Activated CD4-positive, alpha-beta memory T cell treated with anti-CD3 and anti-CD28 coated beads, Interleukin-2, amount 10 ng/mL, durations not matched to agents 7 days and 5 days (primary cell): ENCODE data around the gene MUSK. TPM values are rescaled to one million over a fixed set of nuclear protein-coding genes. Genes with fewer than 3 reads are reported as not detected.

Experiments
- CTCF ChIA-PET: fragments of 350-600 bp; sonication (Branson Sonifier 250); formaldehyde crosslinking; loops from one replicate; lab custom pipeline; 2021; ENCODE audit warnings: antibody characterized with exemption, inconsistent platforms; lab: Charles Lee
- POLR2A ChIA-PET: fragments of 350-600 bp; sonication (Branson Sonifier 250); formaldehyde crosslinking; loops from one replicate; lab custom pipeline; 2021; ENCODE audit warnings: antibody characterized with exemption; lab: Charles Lee
- DNase-seq: peaks from one replicate; pipeline ENCODE4 v3.0.0-alpha.2; 2020
- H3K27ac Mint-ChIP-seq: one replicate; pipeline ENCODE4 v1.8.0; 2021; ENCODE audit warnings: mild to moderate bottlenecking, mixed read lengths
- H3K27me3 Mint-ChIP-seq: one replicate; pipeline ENCODE4 v1.8.0; 2021; ENCODE audit warnings: mixed read lengths
- H3K36me3 Mint-ChIP-seq: one replicate; pipeline ENCODE4 v1.8.0; 2021; ENCODE audit warnings: low read depth, mixed read lengths
- H3K4me1 Mint-ChIP-seq: one replicate; pipeline ENCODE4 v1.8.0; 2021; ENCODE audit warnings: mixed read lengths
- H3K4me3 Mint-ChIP-seq: one replicate; pipeline ENCODE4 v1.8.0; 2021; ENCODE audit warnings: mild to moderate bottlenecking, mixed read lengths
- H3K9me3 Mint-ChIP-seq: one replicate; pipeline ENCODE4 v1.8.0; 2021; ENCODE audit warnings: mixed read lengths
- total RNA-seq, 2 experiments: library from RNA; stranded (reverse); gene quantifications; one replicate each; pipeline ENCODE4 v1.2.3, GENCODE V29; 2021

The MUSK gene
- not detected for total RNA-seq

- H3K36me3 Mint-ChIP-seq: no peaks in the 10 kb centered on the region
- H3K27me3 Mint-ChIP-seq: no peaks in the 10 kb centered on the region
- H3K4me3 Mint-ChIP-seq: no peak within 1 kb of the TSS
- ChIA-PET POLR2A (no interaction called here), CTCF (no interaction called here)
- H3K4me1 Mint-ChIP-seq: no peaks in the 10 kb centered on the region
- H3K27ac Mint-ChIP-seq: no peak within 1 kb of the TSS
- no peak for DNase-seq
- H3K9me3 Mint-ChIP-seq: no peaks in the 10 kb centered on the region
These were observed at the start of gene MUSK for GRCh38 chr9:110668570-110669167. Gene MUSK (plus strand): TSS chr9:110668791. CDS start chr9:110668905, 114 bp downstream.

- no peaks in the 10 kb centered on the region for H3K9me3 Mint-ChIP-seq
- ChIA-PET POLR2A (no interaction called here), CTCF (no interaction called here)
- H3K4me1 Mint-ChIP-seq: no peaks in the 10 kb centered on the region
- no peak overlapping the region for H3K4me3 Mint-ChIP-seq
- H3K27ac Mint-ChIP-seq: no peak overlapping the region
- H3K36me3 Mint-ChIP-seq: no peaks in the 10 kb centered on the region
- DNase-seq: no peak
- H3K27me3 Mint-ChIP-seq: no peaks in the 10 kb centered on the region
These were observed 48.8 kb upstream of the MUSK start for GRCh38 chr9:110619831-110620230.

- H3K9me3 Mint-ChIP-seq: no peaks in the 10 kb centered on the region
- no peaks in the 10 kb centered on the region for H3K36me3 Mint-ChIP-seq
- no peak overlapping the region for H3K27ac Mint-ChIP-seq
- no peak overlapping the region for H3K4me3 Mint-ChIP-seq
- ChIA-PET CTCF (no interaction called here), POLR2A (no interaction called here)
- no peaks in the 10 kb centered on the region for H3K4me1 Mint-ChIP-seq
- H3K27me3 Mint-ChIP-seq: no peaks in the 10 kb centered on the region
- no peak for DNase-seq
These were observed 47.9 kb upstream of the MUSK start for GRCh38 chr9:110620726-110621125.

- H3K36me3 Mint-ChIP-seq: no peaks in the 10 kb centered on the region
- peaks cover 5% of the 10 kb centered on the region for H3K4me1 Mint-ChIP-seq
- ChIA-PET CTCF (interaction anchor here (1.2 kb wide), 1 partner anchor 437 kb away, joined by 5 read pairs; no protein-coding TSS in a partner anchor), POLR2A (no interaction called here)
- no peaks in the 10 kb centered on the region for H3K9me3 Mint-ChIP-seq
- H3K27me3 Mint-ChIP-seq: no peaks in the 10 kb centered on the region
- H3K4me3 Mint-ChIP-seq: no peak overlapping the region
- no peak for DNase-seq
- no peak overlapping the region for H3K27ac Mint-ChIP-seq
These were observed 46.2 kb upstream of the MUSK start for GRCh38 chr9:110622368-110622767.

GRCh38 chr9:110623462-110624025 is 45.0 kb upstream of the MUSK start:
- Mint-ChIP-seq H3K27ac (no peak overlapping the region), H3K4me1 (peaks cover 5% of the 10 kb centered on the region), H3K4me3 (no peak overlapping the region), H3K9me3 (no peaks in the 10 kb centered on the region), H3K36me3 (no peaks in the 10 kb centered on the region), H3K27me3 (peaks cover 1% of the 10 kb centered on the region)
- no peak for DNase-seq
- ChIA-PET CTCF (interaction anchor here (1.2 to 1.7 kb wide), 3 partner anchors 14 to 440 kb away, joined by 4 to 12 read pairs (median 5); no protein-coding TSS in a partner anchor), POLR2A (no interaction called here)

GRCh38 chr9:110626101-110626829 is 42.3 kb upstream of the MUSK start:
- no peak overlapping the region for H3K4me3 Mint-ChIP-seq
- H3K27ac Mint-ChIP-seq: no peak overlapping the region
- no peaks in the 10 kb centered on the region for H3K36me3 Mint-ChIP-seq
- peaks cover 5% of the 10 kb centered on the region for H3K4me1 Mint-ChIP-seq
- ChIA-PET CTCF (no interaction called here), POLR2A (no interaction called here)
- peaks cover 1% of the 10 kb centered on the region for H3K27me3 Mint-ChIP-seq
- DNase-seq: no peak
- no peaks in the 10 kb centered on the region for H3K9me3 Mint-ChIP-seq

GRCh38 chr9:110635589-110635988 is 33.0 kb upstream of the MUSK start:
- Mint-ChIP-seq H3K4me3 (no peak overlapping the region), H3K36me3 (no peaks in the 10 kb centered on the region), H3K4me1 (no peaks in the 10 kb centered on the region), H3K27ac (no peak overlapping the region), H3K9me3 (peaks cover 2% of the 10 kb centered on the region), H3K27me3 (no peaks in the 10 kb centered on the region)
- CTCF ChIA-PET: no interaction called here
- no peak for DNase-seq
- POLR2A ChIA-PET: no interaction called here

GRCh38 chr9:110638381-110638954 is 30.1 kb upstream of the MUSK start:
- POLR2A ChIA-PET: no interaction called here
- no peak overlapping the region for H3K27ac Mint-ChIP-seq

GRCh38 chr9:110640736-110641135 is 27.9 kb upstream of the MUSK start:
- H3K4me1 Mint-ChIP-seq: no peaks in the 10 kb centered on the region
- H3K9me3 Mint-ChIP-seq: peaks cover 1% of the 10 kb centered on the region
- ChIA-PET CTCF (no interaction called here), POLR2A (no interaction called here)
- H3K36me3 Mint-ChIP-seq: no peaks in the 10 kb centered on the region
- no peak overlapping the region for H3K27ac Mint-ChIP-seq
- no peaks in the 10 kb centered on the region for H3K27me3 Mint-ChIP-seq
- no peak for DNase-seq
- H3K4me3 Mint-ChIP-seq: no peak overlapping the region

More at GRCh38 chr9:110638381-110638954, 30.1 kb upstream of the MUSK start:
- CTCF ChIA-PET: no interaction called here
- DNase-seq: no peak
- Mint-ChIP-seq H3K36me3 (no peaks in the 10 kb centered on the region), H3K4me3 (no peak overlapping the region), H3K4me1 (no peaks in the 10 kb centered on the region), H3K9me3 (peaks cover 2% of the 10 kb centered on the region), H3K27me3 (no peaks in the 10 kb centered on the region)

GRCh38 chr9:110641293-110641692 is 27.3 kb upstream of the MUSK start:
- Mint-ChIP-seq H3K27ac (no peak overlapping the region), H3K9me3 (no peaks in the 10 kb centered on the region), H3K4me1 (no peaks in the 10 kb centered on the region), H3K27me3 (no peaks in the 10 kb centered on the region), H3K36me3 (no peaks in the 10 kb centered on the region), H3K4me3 (no peak overlapping the region)
- no peak for DNase-seq
- POLR2A ChIA-PET: no interaction called here
- CTCF ChIA-PET: no interaction called here

GRCh38 chr9:110648696-110649095 is 19.9 kb upstream of the MUSK start:
- peaks cover 2% of the 10 kb centered on the region for H3K9me3 Mint-ChIP-seq
- no peaks in the 10 kb centered on the region for H3K36me3 Mint-ChIP-seq

GRCh38 chr9:110650261-110650660 is 18.3 kb upstream of the MUSK start:
- ChIA-PET CTCF (no interaction called here), POLR2A (no interaction called here)
- DNase-seq: no peak
- H3K4me3 Mint-ChIP-seq: no peak overlapping the region
- H3K27ac Mint-ChIP-seq: no peak overlapping the region
- no peaks in the 10 kb centered on the region for H3K4me1 Mint-ChIP-seq
- H3K9me3 Mint-ChIP-seq: peaks cover 2% of the 10 kb centered on the region
- no peaks in the 10 kb centered on the region for H3K36me3 Mint-ChIP-seq
- no peaks in the 10 kb centered on the region for H3K27me3 Mint-ChIP-seq

More at GRCh38 chr9:110648696-110649095, 19.9 kb upstream of the MUSK start:
- CTCF ChIA-PET: no interaction called here
- no peak for DNase-seq
- Mint-ChIP-seq H3K27me3 (no peaks in the 10 kb centered on the region), H3K27ac (no peak overlapping the region), H3K4me3 (no peak overlapping the region), H3K4me1 (no peaks in the 10 kb centered on the region)
- POLR2A ChIA-PET: interaction anchor here (0.5 kb wide), 1 partner anchor 127 kb away, joined by 3 read pairs; no protein-coding TSS in a partner anchor

- Mint-ChIP-seq H3K4me1 (no peaks in the 10 kb centered on the region), H3K4me3 (no peak overlapping the region), H3K36me3 (no peaks in the 10 kb centered on the region), H3K27me3 (no peaks in the 10 kb centered on the region), H3K27ac (no peak overlapping the region), H3K9me3 (peaks cover 2% of the 10 kb centered on the region)
- POLR2A ChIA-PET: no interaction called here
- DNase-seq: no peak
- CTCF ChIA-PET: no interaction called here
These were observed 17.6 kb upstream of the MUSK start for GRCh38 chr9:110650991-110651411.
